ENCODE data around the gene TRIO. TPM values are rescaled to one million over a fixed set of nuclear protein-coding genes. Genes with fewer than 3 reads are reported as not detected.
"Not testable (repeated sequence)": the region's sequence is repeated elsewhere in the genome, so short reads cannot be mapped to it uniquely, and the experiment has no call there.

TRIO gene
- total RNA-seq, 2 experiments from 2014 or later = 3.5 to 6.6 TPM

DNA sequence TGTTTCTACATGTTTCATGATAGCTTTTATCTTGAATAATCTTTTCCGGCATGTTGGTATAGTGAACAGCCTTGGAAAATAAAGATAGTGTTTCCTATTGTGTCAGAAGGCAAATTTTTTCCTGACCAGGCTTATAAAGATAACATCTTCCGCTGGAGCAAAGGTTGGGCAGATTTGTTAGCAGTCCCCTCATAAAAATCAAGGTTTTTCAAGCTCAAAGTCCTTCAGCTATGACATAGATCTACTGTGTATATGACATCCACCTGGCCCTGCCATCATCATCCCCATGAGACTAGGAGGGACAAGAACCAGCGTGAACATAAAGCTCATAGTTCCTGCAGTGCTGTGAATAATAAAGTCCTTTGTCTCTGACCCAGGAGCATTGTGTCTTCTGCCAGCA is 408.1 kb downstream of the TRIO start:
- Mint-ChIP-seq H3K27ac (no peak overlapping the region), H3K27me3 (ENCODE audit: low read depth) (peaks cover 7% of the 10 kb centered on the region), H3K9me3 (ENCODE audit: insufficient read depth) (peaks cover 19% of the 10 kb centered on the region), H3K36me3 (ENCODE audit: low read depth) (peaks cover 3% of the 10 kb centered on the region), H3K4me3 (no peak overlapping the region), H3K4me1 (ENCODE audit: low read depth) (peaks cover 7% of the 10 kb centered on the region)
- ChIA-PET CTCF (interaction anchor here (1.2 to 1.6 kb wide), 3 partner anchors 36 to 97 kb away, joined by 3 to 4 read pairs (median 3); no protein-coding TSS in a partner anchor), POLR2A (no interaction called here)
- ATAC-seq (no peak), DNase-seq (no peak)

DNA sequence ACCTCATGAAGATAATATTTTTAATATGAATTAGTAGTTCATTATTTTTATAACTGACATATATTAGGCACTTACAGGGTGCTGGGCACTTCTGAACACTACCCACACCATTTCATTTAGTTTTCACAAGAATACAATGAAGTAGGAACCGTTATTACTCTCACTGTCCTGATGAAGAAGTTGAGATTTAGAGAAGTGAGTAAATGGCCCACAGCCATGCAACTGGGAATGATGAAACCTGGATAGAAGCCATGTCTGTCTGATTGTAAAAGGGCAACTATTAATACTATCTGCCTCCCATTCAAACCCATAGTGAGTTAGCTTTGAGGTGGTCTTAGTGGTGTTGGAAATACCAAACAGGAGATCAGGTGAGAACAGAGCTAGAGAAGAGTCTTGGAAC is 408.9 kb downstream of the TRIO start:
- Mint-ChIP-seq H3K36me3 (ENCODE audit: low read depth) (peaks cover 3% of the 10 kb centered on the region), H3K4me1 (ENCODE audit: low read depth) (peaks cover 7% of the 10 kb centered on the region), H3K27ac (no peak overlapping the region), H3K27me3 (ENCODE audit: low read depth) (peaks cover 7% of the 10 kb centered on the region), H3K9me3 (ENCODE audit: insufficient read depth) (peaks cover 19% of the 10 kb centered on the region), H3K4me3 (no peak overlapping the region)
- ChIA-PET POLR2A (no interaction called here), CTCF (interaction anchor here (1.2 to 1.6 kb wide), 3 partner anchors 35 to 97 kb away, joined by 3 to 4 read pairs (median 3); no protein-coding TSS in a partner anchor)
- ATAC-seq (no peak), DNase-seq (no peak)

DNA sequence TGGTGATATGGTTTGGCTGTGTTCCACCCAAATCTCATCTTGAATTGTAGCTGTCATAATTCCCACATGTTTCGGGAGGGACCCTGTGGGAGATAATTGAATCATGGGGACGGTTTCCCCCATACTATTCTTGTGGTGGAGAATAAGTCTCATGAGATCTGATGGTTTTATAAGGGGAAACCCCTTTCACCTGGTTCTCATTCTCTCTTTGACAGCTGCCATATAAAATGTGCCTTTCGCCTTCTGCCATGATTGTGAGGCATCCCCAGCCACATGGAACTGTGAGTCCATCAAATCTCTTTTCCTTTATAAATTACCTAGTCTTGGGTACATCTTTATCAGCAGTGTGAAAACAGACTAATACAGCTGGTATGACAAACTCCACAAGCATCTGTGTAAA is 411.1 kb downstream of the TRIO start:
- H3K27ac Mint-ChIP-seq; H3K36me3 Mint-ChIP-seq (ENCODE audit: low read depth); POLR2A ChIA-PET; ATAC-seq; H3K4me3 Mint-ChIP-seq; H3K27me3 Mint-ChIP-seq (ENCODE audit: low read depth); DNase-seq; H3K4me1 Mint-ChIP-seq (ENCODE audit: low read depth); CTCF ChIA-PET: not testable (repeated sequence)
- peaks cover 19% of the 10 kb centered on the region for H3K9me3 Mint-ChIP-seq (ENCODE audit: insufficient read depth)

DNA sequence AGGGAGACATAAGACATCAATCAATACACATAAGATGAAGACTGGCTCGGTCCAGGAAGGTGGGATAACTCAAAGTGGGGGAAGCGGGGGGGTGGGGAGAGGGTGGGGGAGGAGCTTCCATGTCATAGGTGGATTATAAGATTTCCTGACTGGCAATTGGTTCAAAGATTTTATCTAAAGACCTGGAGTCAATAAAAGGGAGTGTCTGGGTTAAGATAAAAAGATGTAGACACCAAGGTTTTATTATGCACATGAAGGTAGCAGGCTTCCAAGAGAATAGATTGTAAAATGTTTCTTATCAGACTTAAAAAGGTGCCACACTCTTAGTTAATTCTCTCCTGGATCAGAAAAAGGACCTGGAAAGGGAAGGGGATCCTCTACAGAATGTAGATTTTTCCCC is 412.9 kb downstream of the TRIO start:
- Mint-ChIP-seq H3K36me3 (ENCODE audit: low read depth) (peaks cover 2% of the 10 kb centered on the region), H3K4me1 (ENCODE audit: low read depth) (peaks cover 20% of the 10 kb centered on the region), H3K27ac (no peak overlapping the region), H3K4me3 (no peak overlapping the region), H3K9me3 (ENCODE audit: insufficient read depth) (peaks cover 19% of the 10 kb centered on the region), H3K27me3 (ENCODE audit: low read depth) (peaks cover 3% of the 10 kb centered on the region)
- ChIA-PET POLR2A (interaction anchor here (0.6 kb wide), 1 partner anchor 22 kb away, joined by 3 read pairs; no protein-coding TSS in a partner anchor), CTCF (interaction anchor here (1.2 kb wide), 1 partner anchor 28 kb away, joined by 3 read pairs; no protein-coding TSS in a partner anchor)
- DNase-seq (no peak), ATAC-seq (no peak)

DNA sequence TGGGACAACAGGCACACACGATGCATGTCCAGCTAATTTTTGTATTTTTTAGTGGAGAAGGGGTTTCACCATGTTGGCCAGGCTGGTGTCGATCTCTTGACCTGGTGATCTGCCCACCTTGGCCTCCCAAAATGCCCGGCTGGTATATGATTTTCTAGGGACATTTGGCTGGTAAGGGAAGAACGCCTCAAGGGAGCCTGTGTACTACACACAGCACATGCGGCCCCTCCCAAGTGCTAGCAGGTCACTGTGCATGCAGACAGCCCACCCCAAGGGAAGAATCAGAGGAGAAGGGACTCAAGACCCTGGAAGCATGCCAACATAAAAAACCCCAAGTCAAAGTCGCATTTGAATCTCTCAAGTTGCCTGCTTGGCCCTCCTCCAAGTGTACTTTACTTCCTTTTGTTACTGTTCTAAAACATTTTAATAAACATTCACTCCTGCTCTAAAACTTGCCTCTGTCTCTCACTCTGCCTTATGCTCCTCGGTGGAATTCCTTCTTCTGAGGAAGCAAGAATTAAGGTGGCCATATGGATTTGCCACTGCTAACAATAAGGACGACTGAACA is 414.1 kb downstream of the TRIO start:
- H3K4me3 Mint-ChIP-seq = no peak overlapping the region
- ATAC-seq = no peak
- no peak overlapping the region for H3K27ac Mint-ChIP-seq
- ChIA-PET CTCF (no interaction called here), POLR2A (no interaction called here)
- peaks cover 19% of the 10 kb centered on the region for H3K9me3 Mint-ChIP-seq (ENCODE audit: insufficient read depth)
- DNase-seq = no peak
- H3K27me3 Mint-ChIP-seq (ENCODE audit: low read depth) = peaks cover 3% of the 10 kb centered on the region
- peaks cover 2% of the 10 kb centered on the region for H3K36me3 Mint-ChIP-seq (ENCODE audit: low read depth)
- peaks cover 25% of the 10 kb centered on the region for H3K4me1 Mint-ChIP-seq (ENCODE audit: low read depth)

DNA sequence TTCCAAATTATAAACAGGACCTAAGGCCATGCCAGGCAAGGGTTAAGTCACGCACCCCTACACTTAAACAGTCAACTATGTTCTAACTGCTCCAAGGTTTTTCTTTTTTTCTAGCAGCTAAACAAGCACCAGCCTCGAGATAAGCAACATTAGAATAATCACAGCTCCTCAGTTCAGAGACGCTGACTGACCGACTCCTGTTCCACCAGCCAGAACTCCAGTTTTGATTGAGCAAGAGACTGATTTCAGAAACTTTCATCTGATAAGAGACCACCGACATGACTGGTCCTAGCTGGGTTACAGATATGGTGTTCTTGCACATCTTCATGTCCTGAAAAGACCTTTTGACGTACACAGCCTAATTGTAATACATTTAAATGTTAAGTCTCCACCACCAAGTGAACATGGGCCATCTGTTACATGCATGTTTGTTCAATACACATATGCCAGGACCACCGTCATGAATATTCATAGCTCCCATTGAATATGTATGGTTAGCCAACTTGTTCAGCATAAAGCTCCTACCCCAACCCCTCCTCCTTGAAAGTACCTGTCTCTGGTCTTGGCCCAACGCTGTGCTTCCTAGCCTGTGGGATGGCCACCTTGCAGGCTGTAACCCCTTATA is 414.8 kb downstream of the TRIO start:
- ATAC-seq (no peak), DNase-seq (no peak)
- CTCF ChIA-PET = no interaction called here
- Mint-ChIP-seq H3K27me3 (ENCODE audit: low read depth) (peaks cover 3% of the 10 kb centered on the region), H3K4me1 (ENCODE audit: low read depth) (peaks cover 25% of the 10 kb centered on the region), H3K4me3 (no peak overlapping the region), H3K9me3 (ENCODE audit: insufficient read depth) (peaks cover 19% of the 10 kb centered on the region), H3K36me3 (ENCODE audit: low read depth) (peaks cover 2% of the 10 kb centered on the region), H3K27ac (no peak overlapping the region)
- POLR2A ChIA-PET = interaction anchor here (1.6 kb wide), 1 partner anchor 24 kb away, joined by 6 read pairs; no protein-coding TSS in a partner anchor

Other genes with a start within 250 kb of the TRIO start
- not detected for gene DNAH5, start 198.7 kb upstream of the TRIO start, total RNA-seq